NT2/D1 (cell line): ENCODE results near the gene RICTOR.

Experiments used
- SUZ12 ChIP-seq: IDR thresholded peaks from 2 replicates; pipeline ENCODE4 v1.6.1; 2011; ENCODE audit not compliant: insufficient read length, insufficient read depth; ENCODE audit errors: extremely low read depth
- YY1 ChIP-seq: IDR thresholded peaks from 2 replicates; pipeline ENCODE4 v1.6.1; 2011; ENCODE audit not compliant: insufficient read length, insufficient read depth

GRCh38 chr5:39100301-39100850 lies 26.2 kb upstream of the RICTOR start:
- no peak for TF ChIP-seq SUZ12
- no peak for TF ChIP-seq YY1
